Tibial artery (tissue), 4 donors: ENCODE results near the gene MIOX.
A peak's percentile ranks its signal among the peaks of the same experiment; 100 is the strongest.

Source experiments
- DNase-seq, 2 donors: peaks; one replicate each; pipeline ENCODE4 v3.0.0-alpha.2; 2019
- H3K27ac ChIP-seq, 2 donors: fragments of 200-600 bp; sonication (generic) in 1 of 2; 1 replicate in 1 of 2; 2 replicates in 1 of 2; pipeline ENCODE4 v1.5.1; 2018 to 2019; ENCODE audit warnings: mild to moderate bottlenecking in 1 of 2
- H3K27me3 ChIP-seq, 2 donors: fragments of 200-600 bp; sonication (generic) in 1 of 2; one replicate each; pipeline versions ENCODE4 v1.5.1 to v1.6.0; 2016 to 2019
- H3K36me3 ChIP-seq, 3 donors: fragments of 200-600 bp; sonication (generic) in 2 of 3; one replicate each; pipeline ENCODE4 v1.5.1; 2016 to 2019; ENCODE audit warnings: mild to moderate bottlenecking in 2 of 3
- H3K4me1 ChIP-seq, 4 donors: fragments of 200-600 bp; sonication (generic) in 2 of 4; 1 replicate in 3 of 4; 2 replicates in 1 of 4; pipeline ENCODE4 v1.5.1; 2016 to 2019
- H3K4me3 ChIP-seq, 2 donors: fragments of 200-600 bp; sonication (generic) in 1 of 2; 1 replicate in 1 of 2; 2 replicates in 1 of 2; pipeline ENCODE4 v1.5.1; 2018 to 2019; ENCODE audit warnings: mild to moderate bottlenecking in 2 of 2
- H3K9me3 ChIP-seq, 3 donors: fragments of 200-600 bp; sonication (generic) in 1 of 3; one replicate each; pipeline ENCODE4 v1.5.1; 2016 to 2019
- CTCF ChIP-seq, 2 experiments: fragments of 200-600 bp in 1 of 2; fragments of 450-650 bp in 1 of 2; IDR thresholded peaks; one replicate each; pipeline ENCODE4 v1.5.1; 2017 to 2019; ENCODE audit warnings: antibody characterized with exemption in 2 of 2, mild to moderate bottlenecking in 1 of 2, moderate library complexity in 1 of 2
- intact Hi-C: fragments of 100-400 bp; cut with DNase I; formaldehyde crosslinking; loops from one replicate; pipeline ENCODE4 v1.15.0; 2023; ENCODE audit warnings: low total_unique reads

MIOX gene

GRCh38 chr22:50440544-50441249 lies 46.0 kb upstream of the MIOX start:
- Histone ChIP-seq H3K4me3 (no peak overlapping the region), H3K27me3 (no peaks in the 10 kb centered on the region), H3K4me1 (peaks cover 0 to 17% (median 5%) of the 10 kb centered on the region in 4 donors), H3K36me3 (peaks cover 38 to 92% (median 72%) of the 10 kb centered on the region in 3 donors), H3K27ac (no peak overlapping the region), H3K9me3 (no peaks in the 10 kb centered on the region)
- no peak for TF ChIP-seq CTCF (IDR thresholded peaks at IDR 0.05)
- DNase-seq: no peak
- intact Hi-C loops: loop anchor here (10.0 kb wide), 1 partner anchor 186 kb away; the partner anchor contains the start of gene HDAC10

GRCh38 chr22:50441428-50441993 lies 45.1 kb upstream of the MIOX start:
- Histone ChIP-seq H3K4me3 (no peak overlapping the region), H3K36me3 (peaks cover 36 to 92% (median 72%) of the 10 kb centered on the region in 3 donors), H3K9me3 (no peaks in the 10 kb centered on the region), H3K27ac (no peak overlapping the region), H3K27me3 (no peaks in the 10 kb centered on the region), H3K4me1 (peaks cover 0 to 17% (median 5%) of the 10 kb centered on the region in 4 donors)
- intact Hi-C loops: loop anchor here (10.0 kb wide), 1 partner anchor 187 kb away; the partner anchor contains the start of gene HDAC10
- no peak for TF ChIP-seq CTCF (IDR thresholded peaks at IDR 0.05)
- DNase-seq: no peak

GRCh38 chr22:50443197-50443596 lies 43.5 kb upstream of the MIOX start:
- TF ChIP-seq CTCF (IDR thresholded peaks at IDR 0.05): no peak
- H3K4me1 ChIP-seq: peaks cover 0 to 17% (median 5%) of the 10 kb centered on the region in 4 donors
- no peaks in the 10 kb centered on the region for H3K27me3 ChIP-seq
- intact Hi-C loops: loop anchor here (10.0 kb wide), 1 partner anchor 188 kb away; the partner anchor contains the start of gene HDAC10
- no peak for DNase-seq
- H3K4me3 ChIP-seq: no peak overlapping the region
- peaks cover 37 to 92% (median 72%) of the 10 kb centered on the region in 3 donors for H3K36me3 ChIP-seq
- no peaks in the 10 kb centered on the region for H3K9me3 ChIP-seq
- H3K27ac ChIP-seq: no peak overlapping the region

DNA sequence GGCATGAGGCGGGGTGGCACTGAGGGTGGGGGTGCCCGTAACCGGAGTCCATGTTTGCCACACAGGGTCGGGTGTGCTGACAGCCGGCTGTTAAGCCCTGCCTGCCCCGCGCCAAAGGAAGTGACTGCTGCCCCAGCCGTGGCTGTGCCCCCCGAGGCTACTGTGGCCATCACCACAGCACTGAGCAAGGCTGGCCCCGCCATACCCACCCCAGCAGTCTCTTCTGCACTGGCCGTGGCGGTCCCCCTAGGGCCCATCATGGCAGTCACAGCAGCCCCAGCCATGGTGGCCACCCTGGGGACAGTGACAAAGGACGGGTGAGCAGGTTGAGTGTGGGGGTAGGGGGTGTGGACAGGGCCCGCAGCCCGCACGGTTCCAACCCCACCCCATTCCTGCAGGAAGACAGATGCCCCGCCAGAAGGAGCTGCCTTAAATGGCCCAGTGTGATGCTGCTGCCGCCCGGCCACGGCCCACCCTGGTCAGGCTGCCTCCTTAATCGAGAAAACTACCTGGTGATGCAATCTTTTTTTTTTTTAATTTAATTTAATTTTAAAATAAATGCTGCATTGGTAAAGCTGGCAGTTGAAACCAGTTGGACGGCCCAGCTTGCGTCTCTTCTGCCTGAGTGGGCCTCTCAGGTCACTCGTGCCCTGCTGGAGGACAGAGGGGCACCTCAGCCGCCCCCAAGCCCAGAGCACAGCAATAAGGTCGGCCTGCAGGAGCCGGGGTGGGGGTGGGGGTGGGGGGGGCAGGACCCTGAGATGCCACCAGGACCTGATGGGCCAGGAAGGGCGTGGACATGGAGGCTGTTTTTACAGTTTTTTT lies 42.6 kb upstream of the MIOX start:
- intact Hi-C loops: loop anchor here (10.0 kb wide), 1 partner anchor 189 kb away; the partner anchor contains the start of gene HDAC10
- H3K27me3 ChIP-seq: no peaks in the 10 kb centered on the region
- peak overlapping the region in 1 of 2 donors; percentile 34 for H3K27ac ChIP-seq
- TF ChIP-seq CTCF (IDR thresholded peaks at IDR 0.05): no peak
- peaks cover 36 to 92% (median 72%) of the 10 kb centered on the region in 3 donors for H3K36me3 ChIP-seq
- H3K4me1 ChIP-seq: peaks cover 0 to 17% (median 5%) of the 10 kb centered on the region in 4 donors
- DNase-seq: no peak
- H3K4me3 ChIP-seq: no peak overlapping the region
- H3K9me3 ChIP-seq: no peaks in the 10 kb centered on the region

DNA sequence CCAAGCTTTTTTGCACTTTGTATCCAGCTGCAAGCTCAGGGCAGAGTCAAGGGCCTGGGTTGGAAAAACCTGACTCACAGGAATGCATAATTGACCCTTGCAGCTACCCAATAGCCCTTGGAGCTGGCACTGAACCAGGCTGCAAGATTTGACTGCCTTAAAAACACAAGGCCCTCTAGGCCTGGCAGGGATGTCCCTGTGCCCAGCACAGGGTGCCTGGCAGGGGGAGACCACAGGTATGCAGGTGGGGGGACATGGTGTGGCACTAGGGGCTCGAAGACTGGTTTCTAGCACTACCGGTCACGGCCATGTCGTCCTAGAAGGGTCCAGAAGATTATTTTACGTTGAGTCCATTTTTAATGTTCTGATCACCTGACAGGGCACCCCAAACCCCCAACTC lies 42.0 kb upstream of the MIOX start:
- Histone ChIP-seq H3K4me3 (no peak overlapping the region), H3K27me3 (no peaks in the 10 kb centered on the region), H3K4me1 (peaks cover 0 to 17% (median 5%) of the 10 kb centered on the region in 4 donors), H3K9me3 (no peaks in the 10 kb centered on the region), H3K27ac (peak overlapping the region in 1 of 2 donors; percentile 34), H3K36me3 (peaks cover 34 to 91% (median 70%) of the 10 kb centered on the region in 3 donors)
- DNase-seq: no peak
- TF ChIP-seq CTCF (IDR thresholded peaks at IDR 0.05): no peak
- intact Hi-C loops: loop anchor here (10.0 kb wide), 1 partner anchor 190 kb away; the partner anchor contains the start of gene HDAC10
